OCI-LY3 (cell line): Measurements from ENCODE around the gene KRT79.

Source experiments
- CTCF ChIP-seq: fragments of 200-600, 300-600 bp; sonication (generic); IDR thresholded peaks from 2 replicates; pipeline ENCODE4 v1.5.1; 2014; ENCODE audit warnings: antibody characterized with exemption, low read length, low read depth
- EZH2phosphoT487 ChIP-seq: fragments of 200-600 bp; shearing (Covaris generic); IDR thresholded peaks from 2 replicates; pipeline ENCODE4 v1.6.1; 2018; ENCODE audit warnings: antibody characterized with exemption, mixed run types, low read depth

- TF ChIP-seq CTCF (no peak), EZH2phosphoT487 (no peak)
Observed at GRCh38 chr12:52812073-52812400, 22.1 kb downstream of the KRT79 start.
